Activated CD8-positive, alpha-beta memory T cell treated with anti-CD3 and anti-CD28 coated beads, Interleukin-2, amount 50 U/mL, for 24 hours (primary cell): ENCODE data around the gene XYLT1.

Experiments used
- DNase-seq: peaks from one replicate; pipeline ENCODE4 v3.0.0-alpha.2; 2020; ENCODE audit errors: extremely low read depth

The XYLT1 gene

DNA sequence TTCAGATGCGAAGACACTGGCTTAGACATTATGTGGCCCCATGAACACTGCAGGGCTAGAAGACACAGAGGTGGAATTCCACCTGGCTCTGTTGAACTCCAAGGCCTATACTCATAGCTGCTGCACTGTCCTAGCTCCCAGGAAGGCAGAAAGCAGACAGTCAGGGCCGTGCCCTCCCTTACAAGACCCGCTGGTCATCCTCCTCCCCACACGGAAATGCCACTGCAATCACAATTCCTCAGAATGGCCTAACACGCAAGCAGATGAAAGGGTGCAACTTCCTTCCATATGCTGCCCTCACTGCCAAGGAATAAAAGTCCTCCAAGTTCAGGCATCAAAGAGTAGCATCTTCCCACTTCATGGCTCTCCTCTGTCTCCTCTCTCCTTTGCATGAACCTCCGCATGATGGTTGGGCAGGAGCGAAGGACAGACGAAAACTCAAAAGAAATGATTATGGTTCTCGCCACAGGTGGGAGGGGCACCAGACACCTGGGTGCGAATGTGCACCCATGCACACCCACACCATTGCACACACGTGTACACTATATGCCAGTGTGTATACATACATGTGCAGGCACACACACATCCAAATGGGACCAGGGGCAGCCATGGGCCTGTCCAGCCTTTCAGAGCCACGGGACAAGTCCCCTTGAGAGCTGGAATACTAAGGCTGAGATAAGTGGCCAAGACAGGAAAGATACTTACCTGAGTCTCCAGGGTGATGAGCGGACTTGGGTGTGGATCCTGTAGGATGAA lies 113.3 kb downstream of the XYLT1 start:
- no peak for DNase-seq

DNA sequence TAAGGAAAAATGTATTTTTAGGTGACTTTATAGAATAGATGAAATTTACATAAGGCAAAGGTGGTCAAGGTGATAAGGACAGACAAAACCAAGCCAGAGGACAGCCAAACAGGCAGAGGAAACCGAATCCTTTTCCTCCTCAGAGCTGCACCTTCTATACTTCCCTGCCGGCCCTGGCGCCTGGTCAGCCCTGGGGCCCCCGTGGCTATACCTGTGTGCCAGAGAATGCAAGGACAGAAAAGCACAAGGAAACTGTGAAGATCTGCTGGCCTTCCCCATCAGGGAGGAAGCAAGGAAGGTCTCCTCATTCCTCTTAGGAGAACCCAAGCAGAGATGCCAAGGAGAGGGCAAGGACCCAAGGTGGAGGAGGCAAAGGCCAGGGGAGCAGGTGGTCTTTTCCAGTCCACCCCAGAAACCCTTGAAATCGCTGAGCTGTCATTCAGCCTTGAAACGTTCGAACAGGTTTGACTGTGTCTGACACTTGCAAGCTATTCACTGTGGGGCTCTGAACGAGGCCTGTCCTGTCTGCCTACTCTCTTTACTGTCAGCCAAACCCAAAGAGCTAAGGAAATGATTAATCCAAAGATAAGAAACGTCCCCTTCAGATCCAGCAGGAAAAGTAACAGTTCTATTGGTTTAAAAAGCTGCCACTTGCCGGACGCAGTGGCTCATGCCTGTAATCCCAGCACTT lies 114.4 kb downstream of the XYLT1 start:
- no peak for DNase-seq

DNA sequence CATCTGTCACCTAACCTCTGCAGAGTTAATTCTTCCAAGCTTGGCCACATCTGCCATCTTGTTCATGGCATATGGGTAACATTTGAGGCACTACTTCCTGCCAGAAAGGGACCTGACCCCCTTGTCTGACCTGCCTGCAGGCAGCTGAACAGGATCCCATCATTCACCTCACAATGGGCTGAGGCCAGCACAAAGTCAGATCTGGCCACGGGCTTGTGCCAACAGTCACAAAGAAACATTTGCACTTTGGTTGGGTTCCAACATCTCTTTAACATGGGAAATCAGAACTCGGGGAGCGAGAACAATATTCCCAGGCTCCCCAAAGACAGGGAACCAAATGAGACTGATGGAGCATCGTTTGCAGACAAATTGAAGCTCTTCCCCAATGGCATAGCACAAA lies 116.1 kb downstream of the XYLT1 start:
- no peak for DNase-seq

DNA sequence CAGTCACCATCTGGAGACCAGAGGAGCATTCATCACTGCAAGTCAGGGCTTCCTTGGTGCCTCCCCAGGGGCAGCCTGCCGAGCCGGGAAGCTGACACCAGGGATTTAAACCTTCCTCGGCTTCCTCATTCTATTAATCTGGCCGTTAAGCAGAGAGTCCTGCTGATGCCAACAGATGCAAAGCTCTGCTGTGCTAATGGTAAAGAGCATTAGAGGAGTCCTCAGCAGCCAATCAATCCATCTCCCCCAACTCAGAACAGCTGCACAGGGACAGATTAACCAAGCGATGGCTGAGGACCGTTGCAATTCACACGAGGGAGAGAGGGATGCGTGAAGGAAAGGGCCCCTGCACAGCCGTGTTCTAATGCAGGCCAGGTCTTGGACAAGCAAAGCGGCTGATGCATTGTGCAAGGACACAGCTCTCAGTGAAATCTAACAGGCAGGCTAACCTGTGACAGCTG lies 116.6 kb downstream of the XYLT1 start:
- no peak for DNase-seq

DNA sequence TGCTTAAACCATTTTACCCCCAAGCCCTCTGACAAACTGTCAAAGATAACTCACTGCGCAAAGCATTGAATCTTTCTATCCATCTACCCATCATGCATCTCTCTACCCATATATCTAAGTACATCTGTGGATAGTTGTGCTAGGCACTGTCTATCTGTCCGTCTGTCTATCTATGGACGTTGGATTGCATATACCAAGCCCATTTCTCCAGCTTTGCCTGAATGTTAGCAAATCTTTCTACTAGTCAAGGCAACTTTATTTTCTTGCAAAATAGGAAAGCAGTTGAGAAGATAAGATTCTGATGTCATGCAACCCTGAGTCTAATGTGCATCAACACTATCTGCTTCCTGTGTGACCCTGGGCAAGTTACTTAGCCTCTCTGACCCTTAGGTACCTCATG lies 117.2 kb downstream of the XYLT1 start:
- no peak for DNase-seq

DNA sequence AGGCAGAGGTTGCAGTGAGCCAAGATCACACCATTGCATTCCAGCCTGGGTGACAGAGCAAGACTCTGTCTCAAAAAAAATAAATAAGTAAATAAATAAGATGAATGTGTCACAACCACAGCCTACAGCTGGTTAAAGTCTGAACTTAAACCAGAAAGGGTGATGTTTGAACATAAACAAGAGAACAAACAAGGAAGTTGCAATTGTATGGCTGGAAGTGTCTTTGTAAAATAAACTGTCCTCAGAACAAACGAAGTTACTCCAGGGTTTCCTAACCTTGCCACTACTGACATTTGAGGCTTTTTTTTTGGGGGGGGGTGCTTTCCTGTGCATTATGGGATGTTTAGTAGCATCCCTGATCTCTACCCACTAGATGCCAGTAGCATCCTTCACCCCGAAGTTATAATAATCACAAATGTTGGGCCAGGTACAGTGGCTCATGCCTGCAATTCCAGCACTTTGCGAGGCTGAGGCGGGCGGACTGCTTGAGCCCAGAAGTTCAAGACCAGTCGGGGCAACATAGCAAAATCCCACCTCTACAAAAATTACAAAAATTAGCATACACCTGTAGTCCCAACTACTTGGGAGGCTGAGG lies 119.2 kb downstream of the XYLT1 start:
- no peak for DNase-seq

DNA sequence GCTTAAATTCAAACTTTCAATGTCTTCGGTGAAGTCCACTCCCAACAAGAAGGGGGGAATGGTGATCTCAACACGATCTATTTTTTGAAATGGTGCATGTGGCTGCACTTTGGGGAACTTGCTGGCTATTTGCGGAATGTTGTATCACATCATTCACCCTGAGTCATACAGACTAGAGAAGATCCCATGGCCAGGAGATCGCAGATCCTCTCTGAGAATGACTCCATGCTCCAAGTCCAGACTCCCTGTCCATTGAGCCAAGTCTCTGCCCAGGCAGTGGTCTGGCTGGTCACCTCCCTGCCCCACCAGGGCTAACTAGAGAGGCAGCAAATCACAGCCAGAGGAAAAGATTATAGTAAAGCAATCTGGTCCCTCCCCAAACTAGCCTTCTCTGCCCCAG lies 120.6 kb downstream of the XYLT1 start:
- no peak for DNase-seq

DNA sequence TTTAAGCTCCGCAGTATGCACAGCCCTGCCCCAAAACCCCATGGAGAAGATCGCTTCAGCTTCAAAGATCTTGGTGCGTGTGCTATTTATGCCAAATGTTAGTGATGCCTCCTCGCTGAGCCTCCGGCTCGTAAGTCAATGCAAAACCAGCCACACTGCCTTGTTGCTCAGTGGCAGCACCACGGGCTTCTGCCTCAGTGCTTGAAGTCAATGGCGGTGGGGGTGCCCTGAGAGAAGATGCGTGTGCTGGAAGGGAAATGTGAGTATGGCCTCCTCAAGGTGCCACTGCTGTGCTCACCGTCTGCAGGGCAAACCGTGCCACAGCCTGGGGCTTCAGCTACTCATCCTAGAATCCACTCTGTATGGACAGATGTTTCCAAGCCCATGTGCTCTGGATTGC lies 121.9 kb downstream of the XYLT1 start:
- DNase-seq: no peak

DNA sequence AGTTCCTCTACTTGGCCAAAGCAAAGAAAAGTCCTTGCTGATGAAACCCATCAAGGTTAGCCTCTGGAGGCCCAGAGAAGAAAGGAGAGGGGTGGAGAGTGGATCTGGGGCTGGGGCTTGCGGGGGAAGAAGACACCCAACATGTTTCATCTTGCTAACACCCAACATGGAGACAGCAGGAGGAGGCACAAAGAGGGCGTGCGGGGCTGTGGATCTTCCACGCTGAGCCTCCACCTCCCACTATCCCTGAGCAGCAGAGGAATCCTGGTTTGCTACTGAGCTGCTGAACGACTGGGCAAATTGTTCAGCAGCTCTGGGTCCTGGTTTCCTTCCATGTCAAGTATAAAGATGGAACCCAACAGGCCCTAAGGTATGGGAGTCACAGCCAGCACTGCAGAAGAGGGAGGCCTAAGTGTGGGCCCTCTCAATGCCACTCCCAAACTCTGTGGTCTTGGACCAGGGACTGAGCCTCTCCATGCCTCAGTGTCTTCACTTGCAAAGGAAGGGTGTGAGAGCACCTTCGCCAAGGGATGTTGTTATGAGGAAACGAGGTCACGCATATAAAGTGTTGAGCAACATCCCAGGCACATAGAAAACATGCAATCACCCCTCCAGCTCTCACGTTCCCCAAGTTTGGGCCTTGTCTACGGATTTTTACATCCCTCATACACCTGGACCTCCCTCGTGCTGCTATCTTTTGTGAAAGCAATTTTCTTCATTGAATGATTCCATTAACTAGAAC lies 122.5 kb downstream of the XYLT1 start:
- DNase-seq: no peak

DNA sequence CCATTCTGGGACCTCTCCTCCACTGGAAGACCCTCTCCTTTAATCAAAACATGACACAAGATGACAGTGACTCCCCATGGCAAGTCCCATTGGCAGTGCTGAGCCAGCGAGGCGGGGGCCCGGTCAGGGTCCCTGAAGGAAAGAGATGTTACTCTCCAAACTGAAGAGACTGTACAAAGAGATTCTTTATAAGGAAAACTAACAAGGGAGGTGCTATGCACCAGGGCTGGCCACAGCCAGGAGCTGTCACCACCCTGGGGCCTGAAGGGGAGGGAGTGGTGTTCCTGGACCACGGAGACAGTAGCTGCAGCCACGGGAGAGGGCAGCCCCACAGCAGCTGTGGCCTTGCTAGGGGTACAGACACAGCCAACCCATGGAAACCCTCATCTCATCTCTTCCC lies 123.1 kb downstream of the XYLT1 start:
- no peak for DNase-seq

DNA sequence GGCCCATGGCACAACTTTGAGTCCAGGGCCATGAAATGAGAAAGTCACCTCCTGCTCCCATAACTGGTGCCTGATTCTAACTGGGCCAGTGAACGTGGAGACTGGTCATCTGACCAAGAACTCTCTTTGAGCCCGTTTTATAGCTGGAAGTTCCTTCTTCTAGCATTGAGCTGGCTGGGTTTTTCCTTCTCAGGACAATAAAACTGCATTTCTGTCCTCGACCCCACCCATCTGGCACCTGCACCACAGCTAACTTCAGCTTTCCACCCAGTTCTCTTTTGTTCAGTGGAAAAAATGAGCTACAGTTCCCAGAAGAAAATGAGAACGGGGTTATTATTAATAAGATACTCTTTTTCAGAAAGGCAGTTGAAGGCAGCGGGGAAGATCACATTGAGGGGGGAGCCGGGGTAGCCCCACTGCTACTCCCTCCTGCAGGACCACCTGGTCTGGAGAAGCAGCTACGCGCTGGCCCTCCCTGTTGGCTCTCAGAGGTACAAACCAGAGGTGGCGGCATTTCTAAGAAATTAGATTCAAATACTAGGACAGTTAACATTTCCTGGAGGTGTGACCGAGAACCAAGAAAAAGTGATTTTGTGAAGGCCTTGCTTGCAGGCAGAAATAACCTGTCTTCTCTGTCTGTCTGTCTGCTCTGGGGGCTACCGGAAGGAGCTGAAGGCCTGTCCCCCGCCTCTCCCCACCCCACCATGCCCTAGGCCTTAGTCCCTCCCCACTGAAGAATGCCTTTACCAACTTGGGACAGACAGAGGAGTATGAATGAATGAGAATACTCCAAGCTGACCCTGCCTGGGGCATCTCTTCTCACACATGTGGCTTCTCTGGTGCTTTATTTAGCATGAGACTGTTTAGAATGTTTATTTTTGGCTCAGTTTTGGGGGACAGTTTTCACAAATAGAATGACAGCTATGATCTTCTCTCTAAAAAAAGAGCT lies 123.9 kb downstream of the XYLT1 start:
- no peak for DNase-seq

DNA sequence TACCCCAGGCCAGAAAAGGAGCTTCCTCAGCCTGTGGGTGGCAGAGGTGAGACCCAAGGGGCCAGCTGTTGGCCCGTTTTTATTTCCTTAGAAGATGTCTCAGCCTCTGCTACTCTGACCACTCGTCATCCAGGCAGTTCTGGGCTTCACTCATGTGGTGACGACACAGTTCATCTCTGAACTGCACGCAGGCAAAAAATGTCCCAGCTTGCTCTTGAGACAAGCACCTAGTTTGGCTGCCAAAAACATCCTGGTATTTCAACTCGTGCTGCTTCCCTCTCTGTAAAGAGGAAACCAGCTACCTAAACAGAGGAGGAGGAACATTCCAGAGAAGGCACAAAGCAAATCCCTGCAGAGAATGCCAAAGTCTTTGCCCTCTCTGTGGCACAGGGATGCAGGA lies 125.7 kb downstream of the XYLT1 start:
- DNase-seq: no peak

DNA sequence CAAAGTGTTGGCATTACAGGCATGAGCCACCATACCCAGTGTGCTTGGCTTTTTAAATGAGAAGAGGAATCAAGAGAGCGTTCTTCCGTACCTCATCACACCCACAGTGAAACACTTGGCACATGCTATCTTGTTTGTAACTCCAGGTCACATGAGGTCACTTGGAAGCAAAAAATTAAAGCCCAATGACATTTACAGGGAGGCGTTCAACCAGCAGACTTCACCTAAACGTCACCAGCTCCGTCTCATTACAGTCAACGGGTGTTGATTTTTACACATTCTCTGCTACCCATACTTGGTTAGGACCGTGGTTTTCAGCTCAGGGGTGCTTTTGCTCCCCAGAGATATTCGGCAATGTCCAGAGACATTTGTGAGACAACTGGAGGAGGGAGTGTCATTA lies 127.0 kb downstream of the XYLT1 start:
- no peak for DNase-seq

DNA sequence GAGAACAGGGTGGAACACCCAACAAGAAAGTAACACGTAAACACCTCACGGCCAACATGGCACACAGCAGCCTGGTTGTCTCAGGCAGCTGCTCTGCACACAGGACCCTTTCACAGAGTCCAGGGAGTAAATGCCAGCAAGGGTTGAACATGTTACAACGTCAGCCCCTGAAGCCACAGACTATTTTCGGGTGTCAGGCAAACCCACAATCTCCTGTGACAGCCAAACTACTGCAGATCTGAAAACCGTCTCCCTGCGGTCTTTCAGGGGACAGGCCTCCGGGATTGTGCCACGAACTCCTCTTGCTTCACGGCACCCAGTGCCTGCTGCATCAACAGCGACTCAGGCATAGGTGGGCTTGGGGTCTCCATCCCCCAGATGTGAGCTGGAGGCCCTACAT lies 127.7 kb downstream of the XYLT1 start:
- DNase-seq: no peak

DNA sequence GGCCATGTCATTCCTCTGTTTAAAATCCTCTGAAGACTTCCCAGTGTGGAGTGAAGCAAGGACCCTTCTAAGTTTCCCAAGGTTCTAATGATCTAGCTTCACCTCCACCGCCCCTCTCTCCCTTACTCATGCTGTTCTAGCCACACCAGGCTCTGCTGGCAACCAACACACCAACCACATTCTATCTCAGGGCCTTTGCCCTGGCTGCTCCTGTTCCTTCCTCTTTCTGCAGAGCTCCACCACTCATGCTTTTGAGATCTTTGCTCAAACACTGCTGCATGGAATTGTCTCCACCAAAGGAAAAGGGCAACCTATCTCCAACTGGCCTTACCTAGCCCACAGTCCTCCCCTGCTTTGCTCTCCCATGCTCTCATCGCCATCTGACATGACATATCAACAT lies 128.7 kb downstream of the XYLT1 start:
- no peak for DNase-seq

DNA sequence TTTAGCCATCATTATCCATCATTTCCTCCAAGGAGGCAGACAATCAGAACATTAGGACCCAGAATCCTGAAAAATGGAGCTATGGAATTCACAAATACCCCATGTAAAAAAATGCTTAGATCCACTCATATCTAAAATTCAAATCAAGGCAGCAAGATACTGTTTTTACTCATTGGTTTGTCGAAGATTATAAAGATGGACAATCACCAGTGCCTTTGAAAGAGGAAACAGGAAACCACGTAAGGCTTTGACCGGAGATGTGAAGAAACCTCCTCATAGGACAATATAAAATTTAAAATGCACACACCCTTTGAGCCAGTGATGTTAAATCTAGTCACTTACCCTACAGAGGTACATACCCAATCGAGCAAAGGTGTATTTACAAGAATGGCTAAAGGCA lies 130.0 kb downstream of the XYLT1 start:
- DNase-seq: no peak

DNA sequence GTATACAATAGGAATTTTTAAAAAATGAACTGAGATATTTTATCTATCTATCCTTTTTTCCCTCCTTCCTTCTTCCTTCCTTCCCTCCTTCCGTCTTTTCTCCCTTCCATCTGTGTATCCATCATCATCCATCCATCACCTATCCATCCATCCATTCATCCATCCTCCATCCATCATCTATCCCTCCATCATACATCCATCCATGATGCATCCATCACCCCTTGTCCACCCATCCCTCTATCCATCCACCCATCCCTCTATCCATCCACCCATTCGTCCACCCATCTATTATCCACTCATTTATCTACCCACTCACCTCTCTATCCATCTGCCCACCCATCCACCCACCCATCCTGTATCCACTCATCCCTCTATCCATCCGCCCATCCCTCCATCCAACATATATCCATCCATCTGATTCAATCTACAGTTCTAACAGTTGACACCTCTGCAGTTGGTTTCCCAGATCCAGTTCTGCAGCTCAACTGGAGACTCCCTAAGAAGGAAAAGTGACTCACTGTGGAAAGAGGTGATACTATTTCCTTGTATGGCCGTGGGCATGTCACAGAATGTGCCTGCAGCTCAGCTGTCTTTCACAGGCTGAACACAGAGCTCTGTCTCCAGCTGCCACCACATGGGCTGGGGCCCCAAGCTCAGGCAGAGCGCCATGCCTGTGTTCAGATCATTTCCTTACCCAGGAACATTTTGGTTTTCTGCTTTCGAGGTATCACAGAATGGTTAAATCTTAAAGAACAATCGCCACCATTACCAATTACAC lies 130.8 kb downstream of the XYLT1 start:
- no peak for DNase-seq

DNA sequence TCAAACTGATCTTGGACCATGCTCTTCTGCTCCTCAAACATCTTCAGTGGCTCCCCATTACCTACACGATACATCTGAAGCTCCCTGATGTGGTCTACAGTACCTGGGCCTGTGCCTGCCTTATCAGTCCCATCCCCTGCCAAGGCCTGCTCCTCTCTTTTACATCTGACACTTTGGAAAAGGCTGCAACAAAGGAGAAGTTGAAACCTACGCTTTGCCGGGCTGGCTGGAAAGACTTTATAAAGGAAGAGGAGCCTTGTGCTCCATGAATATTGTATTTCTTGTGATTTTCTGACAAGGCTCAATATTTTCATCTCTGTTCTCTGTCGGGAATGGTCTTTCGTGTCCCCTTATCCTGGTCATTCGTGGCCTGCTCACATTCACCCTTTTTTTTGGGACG lies 132.5 kb downstream of the XYLT1 start:
- no peak for DNase-seq

DNA sequence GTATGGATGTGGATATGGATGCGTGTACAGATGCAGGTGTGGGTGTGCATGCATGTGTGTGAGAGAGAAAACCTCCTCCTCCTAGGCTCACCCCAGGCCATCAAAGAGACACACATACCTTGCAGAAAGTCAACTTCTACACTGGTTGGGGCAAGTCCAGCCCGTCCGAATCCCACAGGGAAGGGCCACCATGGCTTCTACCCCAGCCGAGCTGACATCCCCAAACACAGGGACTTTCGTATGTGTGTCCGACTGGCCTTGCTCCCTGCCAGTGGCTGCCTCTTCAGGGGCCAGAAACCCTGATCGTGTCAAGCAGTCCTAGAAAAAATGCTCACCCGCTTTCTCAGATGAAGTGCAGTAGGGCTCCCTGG lies 134.2 kb downstream of the XYLT1 start:
- DNase-seq: no peak

DNA sequence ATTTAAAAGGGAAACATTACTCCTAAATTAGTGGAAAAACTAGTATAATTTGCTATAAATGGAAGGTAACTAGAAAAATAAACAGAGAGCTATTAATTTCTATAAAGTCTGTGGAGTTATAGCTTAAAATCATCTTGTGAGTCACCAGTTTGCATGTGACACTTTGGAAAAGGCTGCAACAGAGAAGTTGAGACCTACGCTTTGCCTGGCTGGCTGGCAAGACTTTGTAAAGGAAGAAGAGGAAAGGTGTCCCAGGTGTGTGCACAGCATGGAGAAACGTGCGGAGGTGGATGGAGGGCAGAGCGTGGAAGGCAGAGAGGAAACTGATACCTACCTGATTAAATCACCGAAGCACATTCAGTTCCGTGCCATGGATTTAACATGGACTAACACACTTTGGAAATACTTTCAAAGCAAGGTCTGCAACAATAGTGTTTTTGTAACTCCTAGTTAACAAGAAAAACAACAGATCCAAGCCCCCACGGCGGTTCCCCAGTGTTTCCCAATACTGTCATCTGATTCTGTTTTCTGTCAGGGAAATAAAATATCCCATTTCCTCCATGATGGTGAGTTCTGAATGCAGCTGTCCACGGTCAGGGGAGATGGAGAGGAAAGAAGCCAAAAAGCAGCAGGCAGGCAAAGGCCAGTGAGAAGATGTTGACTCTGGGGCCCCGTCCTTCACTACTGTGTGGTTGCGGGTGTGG lies 134.8 kb downstream of the XYLT1 start:
- DNase-seq: no peak
